Body of pancreas (tissue), 4 donors: ENCODE data around the gene CAMK1D.

Experiments
- CTCF ChIP-seq, 7 experiments: fragments of 450-650 bp in 4 of 7; fragments of 200-600 bp in 3 of 7; sonication (generic) in 3 of 7; IDR thresholded peaks; one replicate each; pipeline ENCODE4 v1.5.1; 2016 to 2019; ENCODE audit warnings: antibody characterized with exemption in 7 of 7
- POLR2A ChIP-seq, 3 donors: fragments of 450-650 bp; IDR thresholded peaks; one replicate each; pipeline ENCODE4 v1.6.1; 2016; ENCODE audit warnings: antibody characterized with exemption in 3 of 3, mild to moderate bottlenecking in 2 of 3

DNA sequence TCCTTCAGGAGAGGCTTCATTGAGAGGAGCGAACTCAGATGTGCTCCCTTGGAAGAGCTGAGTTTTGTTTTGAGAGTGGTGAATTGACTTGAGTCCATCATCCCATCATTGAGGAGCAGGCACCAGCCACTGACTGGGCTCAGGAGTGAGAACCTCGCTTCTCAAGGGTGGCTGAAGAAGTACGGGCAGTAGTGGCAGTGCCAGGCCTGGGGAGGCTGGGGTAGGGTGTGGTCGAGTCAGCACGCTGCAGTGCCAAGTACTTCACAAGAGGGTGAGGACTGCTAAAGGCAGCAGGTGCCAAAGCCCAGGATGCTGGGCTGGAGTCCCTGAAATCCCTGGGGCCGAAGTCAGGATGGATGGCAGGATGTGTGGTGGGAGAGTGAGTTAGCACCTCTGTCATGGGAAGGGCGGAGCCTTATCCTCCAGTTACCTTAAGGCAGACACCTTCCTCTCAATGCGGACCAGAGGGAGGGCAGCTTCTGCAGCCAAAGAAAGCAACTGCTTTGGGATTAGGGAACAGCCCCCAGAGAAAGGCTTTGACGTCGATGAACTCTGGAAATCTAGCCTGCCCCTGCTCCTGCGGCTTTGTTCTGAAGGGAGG, 210.3 kb downstream of the CAMK1D start:
- TF ChIP-seq CTCF (IDR thresholded peaks at IDR 0.05) (no peak), POLR2A (IDR thresholded peaks at IDR 0.05) (no peak)
